ENCODE results near the gene PCK1. TPM values are rescaled to one million over a fixed set of nuclear protein-coding genes. Genes with fewer than 3 reads are reported as not detected.
A peak's percentile ranks its signal among the peaks of the same experiment; 100 is the strongest.

PCK1 gene
- total and polyA plus RNA-seq, 5 experiments from 2014 or later = not detected

GRCh38 chr20:57526885-57527460 is 33.9 kb upstream of the PCK1 start:
- Mint-ChIP-seq H3K27ac (peak overlapping the region in 2 of 10 donors; percentile 10 to 57), H3K27me3 (no peaks in the 10 kb centered on the region), H3K9me3 (no peaks in the 10 kb centered on the region), H3K4me1 (peaks cover 0 to 6% (median 5%) of the 10 kb centered on the region in 4 donors), H3K36me3 (no peaks in the 10 kb centered on the region), H3K4me3 (no peak overlapping the region)
- DNase-seq = no peak
- POLR2A ChIA-PET = no interaction called here
- ATAC-seq = no peak

GRCh38 chr20:57527728-57528127 is 33.2 kb upstream of the PCK1 start:
- ATAC-seq = no peak
- POLR2A ChIA-PET = no interaction called here
- Mint-ChIP-seq H3K4me3 (no peak overlapping the region), H3K4me1 (peaks cover 0 to 3% (median 2%) of the 10 kb centered on the region in 4 donors), H3K36me3 (no peaks in the 10 kb centered on the region), H3K27ac (no peak overlapping the region), H3K9me3 (no peaks in the 10 kb centered on the region), H3K27me3 (peaks cover under 1 to 4% (median 2%) of the 10 kb centered on the region in 5 donors)
- no peak for DNase-seq

GRCh38 chr20:57528148-57528547 is 32.8 kb upstream of the PCK1 start:
- Mint-ChIP-seq H3K4me1 (peaks cover 0 to 3% (median 0%) of the 10 kb centered on the region in 4 donors), H3K4me3 (no peak overlapping the region), H3K27me3 (peaks cover 2 to 8% (median 5%) of the 10 kb centered on the region in 5 donors), H3K36me3 (no peaks in the 10 kb centered on the region), H3K9me3 (no peaks in the 10 kb centered on the region), H3K27ac (no peak overlapping the region)
- POLR2A ChIA-PET = no interaction called here
- ATAC-seq (no peak), DNase-seq (no peak)

- Mint-ChIP-seq H3K9me3 (no peaks in the 10 kb centered on the region), H3K27ac (no peak overlapping the region), H3K4me1 (peaks cover 0 to 3% (median 0%) of the 10 kb centered on the region in 4 donors), H3K27me3 (peaks cover 2 to 18% (median 12%) of the 10 kb centered on the region in 5 donors), H3K36me3 (no peaks in the 10 kb centered on the region), H3K4me3 (peak overlapping the region in 1 of 10 donors; percentile 20)
- DNase-seq (no peak), ATAC-seq (no peak)
- POLR2A ChIA-PET = no interaction called here
These were observed 31.7 kb upstream of the PCK1 start for GRCh38 chr20:57529160-57529585.

GRCh38 chr20:57529810-57530209 is 31.1 kb upstream of the PCK1 start:
- Mint-ChIP-seq H3K4me3 (no peak overlapping the region), H3K27me3 (peaks cover 4 to 22% (median 14%) of the 10 kb centered on the region in 5 donors), H3K9me3 (no peaks in the 10 kb centered on the region), H3K27ac (no peak overlapping the region), H3K4me1 (peaks cover 0 to 3% (median 0%) of the 10 kb centered on the region in 4 donors), H3K36me3 (no peaks in the 10 kb centered on the region)
- POLR2A ChIA-PET = no interaction called here
- ATAC-seq (no peak), DNase-seq (no peak)

GRCh38 chr20:57530327-57530981 is 30.5 kb upstream of the PCK1 start:
- Mint-ChIP-seq H3K4me3 (no peak overlapping the region), H3K4me1 (peaks cover 0 to 3% (median 0%) of the 10 kb centered on the region in 4 donors), H3K36me3 (no peaks in the 10 kb centered on the region), H3K27me3 (peaks cover 5 to 28% (median 17%) of the 10 kb centered on the region in 5 donors), H3K9me3 (no peaks in the 10 kb centered on the region), H3K27ac (no peak overlapping the region)
- POLR2A ChIA-PET = no interaction called here
- no peak for DNase-seq
- ATAC-seq = no peak

GRCh38 chr20:57532104-57532503 is 28.8 kb upstream of the PCK1 start:
- POLR2A ChIA-PET = no interaction called here
- no peaks in the 10 kb centered on the region for H3K9me3 Mint-ChIP-seq
- ATAC-seq (no peak), DNase-seq (no peak)
- H3K27me3 Mint-ChIP-seq = peaks cover 16 to 43% (median 18%) of the 10 kb centered on the region in 5 donors
- peaks cover 0 to 2% (median 0%) of the 10 kb centered on the region in 4 donors for H3K4me1 Mint-ChIP-seq
- H3K27ac Mint-ChIP-seq = no peak overlapping the region
- H3K36me3 Mint-ChIP-seq = no peaks in the 10 kb centered on the region
- no peak overlapping the region for H3K4me3 Mint-ChIP-seq

- Mint-ChIP-seq H3K27ac (no peak overlapping the region), H3K36me3 (peaks cover 0 to 5% (median 0%) of the 10 kb centered on the region in 3 donors), H3K9me3 (peaks cover 0 to 11% (median 4%) of the 10 kb centered on the region in 9 donors), H3K4me1 (no peaks in the 10 kb centered on the region), H3K27me3 (peaks cover 18 to 75% (median 32%) of the 10 kb centered on the region in 5 donors), H3K4me3 (no peak overlapping the region)
- DNase-seq = no peak
- POLR2A ChIA-PET = no interaction called here
- ATAC-seq = no peak
These were observed 25.6 kb upstream of the PCK1 start for GRCh38 chr20:57535297-57535696.

- POLR2A ChIA-PET = no interaction called here
- ATAC-seq (no peak), DNase-seq (no peak)
- no peak overlapping the region for H3K27ac Mint-ChIP-seq
- H3K4me3 Mint-ChIP-seq = no peak overlapping the region
- peaks cover 0 to 11% (median 4%) of the 10 kb centered on the region in 9 donors for H3K9me3 Mint-ChIP-seq
- peaks cover 0 to 5% (median 0%) of the 10 kb centered on the region in 3 donors for H3K36me3 Mint-ChIP-seq
- H3K27me3 Mint-ChIP-seq = peaks cover 22 to 83% (median 37%) of the 10 kb centered on the region in 5 donors
- H3K4me1 Mint-ChIP-seq = no peaks in the 10 kb centered on the region
These were observed 24.7 kb upstream of the PCK1 start for GRCh38 chr20:57536120-57536708.

- POLR2A ChIA-PET = no interaction called here
- Mint-ChIP-seq H3K36me3 (peaks cover 0 to 5% (median 0%) of the 10 kb centered on the region in 3 donors), H3K4me3 (no peak overlapping the region), H3K27ac (no peak overlapping the region), H3K4me1 (no peaks in the 10 kb centered on the region), H3K9me3 (peaks cover 0 to 11% (median 4%) of the 10 kb centered on the region in 9 donors), H3K27me3 (peaks cover 22 to 83% (median 37%) of the 10 kb centered on the region in 5 donors)
- ATAC-seq = no peak
- no peak for DNase-seq
These were observed 23.9 kb upstream of the PCK1 start for GRCh38 chr20:57536771-57537724.

GRCh38 chr20:57537822-57538221 is 23.1 kb upstream of the PCK1 start:
- Mint-ChIP-seq H3K4me1 (no peaks in the 10 kb centered on the region), H3K36me3 (peaks cover 0 to 5% (median 0%) of the 10 kb centered on the region in 3 donors), H3K9me3 (peaks cover 0 to 11% (median 4%) of the 10 kb centered on the region in 9 donors), H3K27ac (no peak overlapping the region), H3K4me3 (no peak overlapping the region), H3K27me3 (peaks cover 17 to 79% (median 35%) of the 10 kb centered on the region in 5 donors)
- POLR2A ChIA-PET = no interaction called here
- no peak for DNase-seq
- no peak for ATAC-seq

- peaks cover 0 to 5% (median 0%) of the 10 kb centered on the region in 3 donors for H3K36me3 Mint-ChIP-seq
These were observed 21.0 kb upstream of the PCK1 start for GRCh38 chr20:57539889-57540288.

More at GRCh38 chr20:57539889-57540288, 21.0 kb upstream of the PCK1 start:
- ATAC-seq (no peak), DNase-seq (no peak)
- POLR2A ChIA-PET = no interaction called here
- Mint-ChIP-seq H3K9me3 (peaks cover 0 to 11% (median 4%) of the 10 kb centered on the region in 9 donors), H3K27me3 (peaks cover 7 to 60% (median 30%) of the 10 kb centered on the region in 5 donors), H3K4me1 (no peaks in the 10 kb centered on the region), H3K27ac (no peak overlapping the region), H3K4me3 (no peak overlapping the region)
